ENCODE measurements around the gene C5orf15.

DNA sequence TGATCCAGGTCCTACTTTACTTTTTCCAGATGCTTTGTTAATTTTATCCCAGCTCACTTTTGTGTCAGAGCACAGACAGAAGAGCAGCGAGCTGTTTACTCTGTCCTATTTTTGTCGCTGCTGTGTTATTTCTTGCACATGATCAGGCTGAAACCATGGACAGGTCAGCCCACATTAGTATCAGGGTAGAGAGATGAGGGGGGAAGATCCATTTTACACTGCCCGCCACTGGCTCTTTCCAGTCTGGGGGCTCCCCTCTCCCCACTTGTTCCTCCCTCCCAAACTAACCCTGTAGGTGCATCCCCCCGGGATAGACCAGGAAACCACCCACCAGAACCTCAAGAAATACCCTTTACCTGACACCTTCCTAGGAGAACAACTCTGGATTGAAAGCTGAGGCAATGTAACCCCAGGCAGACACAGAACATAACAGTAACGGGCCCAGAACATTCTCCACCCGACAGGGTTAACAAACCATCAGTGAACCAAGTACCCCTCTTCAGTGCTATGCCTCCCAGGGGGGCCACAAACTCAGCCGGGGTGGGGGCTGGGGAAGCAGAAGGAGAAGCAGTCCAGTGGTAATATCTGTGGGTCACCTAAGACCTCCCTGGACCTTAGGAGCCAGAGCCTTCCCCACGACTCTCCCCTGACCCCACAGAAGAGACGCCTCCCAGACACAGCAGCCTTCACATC, 26.0 kb upstream of the C5orf15 start:
- TF ChIP-seq POLR2A (IDR thresholded peaks at IDR 0.05; ENCODE audit: borderline replicate concordance, extremely low read depth, insufficient read depth, insufficient read length) (no peak), YY1 (IDR thresholded peaks at IDR 0.05; ENCODE audit: extremely low read depth, insufficient replicate concordance, low read depth, low read length) (no peak), EZH2 (IDR thresholded peaks at IDR 0.05) (no peak), POLR2AphosphoS5 (IDR thresholded peaks at IDR 0.05; ENCODE audit: low read depth, low read length) (no peak)

Measured in HCT116 (cell line).